Mammary epithelial cell (primary cell): Measurements from ENCODE around the gene DNM1L.

Source experiments
- CTCF ChIP-seq, 2 donors: IDR thresholded peaks in 1 of 2; conservative IDR thresholded peaks in 1 of 2; 2 replicates each; pipeline ENCODE4 v1.5.1; 2011 to 2012; ENCODE audit warnings: inconsistent platforms in 2 of 2, low read length in 2 of 2, mild to moderate bottlenecking in 2 of 2, control low read depth in 1 of 2, low read depth in 1 of 2; ENCODE audit not compliant: insufficient read depth in 1 of 2; ENCODE audit errors: extremely low read depth in 1 of 2
- EZH2 ChIP-seq: IDR thresholded peaks from 2 replicates; pipeline ENCODE4 v1.6.1; 2012; ENCODE audit warnings: low read length, inconsistent platforms, borderline replicate concordance

GRCh38 chr12:32777691-32778175, 98.6 kb downstream of the DNM1L start:
- TF ChIP-seq CTCF (conservative IDR thresholded peaks at IDR 0.05 in 1 of 2, IDR thresholded peaks at IDR 0.05 in 1 of 2; ENCODE audit: extremely low read depth in 1 of 2, insufficient read depth in 1 of 2, low read depth in 1 of 2, low read length in 2 of 2) (no peak), EZH2 (no peak)
